Glutamatergic neuron (in vitro differentiated cells): ENCODE results near the gene GMDS. TPM values are rescaled to one million over a fixed set of nuclear protein-coding genes. Genes with fewer than 3 reads are reported as not detected.

Experiments used
- DNase-seq: peaks from one replicate; pipeline ENCODE4 v3.0.0; 2022
- H3K27ac Mint-ChIP-seq: one replicate; pipeline ENCODE4 v1.8.0; 2020; ENCODE audit warnings: mild to moderate bottlenecking, mixed read lengths, inconsistent platforms; ENCODE audit not compliant: unreplicated experiment
- H3K27me3 Mint-ChIP-seq: one replicate; pipeline ENCODE4 v1.8.0; 2020; ENCODE audit warnings: mild to moderate bottlenecking, moderate library complexity, mixed read lengths, inconsistent platforms; ENCODE audit not compliant: unreplicated experiment
- H3K36me3 Mint-ChIP-seq: one replicate; pipeline ENCODE4 v1.8.0; 2020; ENCODE audit warnings: mild to moderate bottlenecking, mixed read lengths, inconsistent platforms; ENCODE audit not compliant: unreplicated experiment
- H3K4me1 Mint-ChIP-seq: one replicate; pipeline ENCODE4 v1.8.0; 2020; ENCODE audit warnings: mild to moderate bottlenecking, low read depth, mixed read lengths, inconsistent platforms; ENCODE audit not compliant: unreplicated experiment
- H3K4me3 Mint-ChIP-seq: one replicate; pipeline ENCODE4 v1.8.0; 2020; ENCODE audit warnings: mild to moderate bottlenecking, mixed read lengths, inconsistent platforms; ENCODE audit not compliant: unreplicated experiment
- H3K9me3 Mint-ChIP-seq: one replicate; pipeline ENCODE4 v1.8.0; 2020; ENCODE audit warnings: mild to moderate bottlenecking, moderate library complexity, mixed read lengths, inconsistent platforms; ENCODE audit not compliant: unreplicated experiment
- total RNA-seq: library from RNA; stranded (reverse); fragmentation: NEBNext Ultra II Directional; extraction: Animal tissue kit (Norgen Biotek cat#: 25700); gene quantifications from one replicate; pipeline ENCODE4 v1.2.1, GENCODE V29; 2021; ENCODE audit not compliant: unreplicated experiment
- TF ChIP-seq, protein P1 (sequence below): fragments of 200-600 bp; sonication (generic); IDR thresholded peaks from one replicate; pipeline ENCODE4 v1.5.0; 2021; ENCODE audit not compliant: partially characterized antibody, unreplicated experiment

The GMDS gene
- total RNA-seq, 1 donor from 2014 or later = 8.9 TPM

DNA sequence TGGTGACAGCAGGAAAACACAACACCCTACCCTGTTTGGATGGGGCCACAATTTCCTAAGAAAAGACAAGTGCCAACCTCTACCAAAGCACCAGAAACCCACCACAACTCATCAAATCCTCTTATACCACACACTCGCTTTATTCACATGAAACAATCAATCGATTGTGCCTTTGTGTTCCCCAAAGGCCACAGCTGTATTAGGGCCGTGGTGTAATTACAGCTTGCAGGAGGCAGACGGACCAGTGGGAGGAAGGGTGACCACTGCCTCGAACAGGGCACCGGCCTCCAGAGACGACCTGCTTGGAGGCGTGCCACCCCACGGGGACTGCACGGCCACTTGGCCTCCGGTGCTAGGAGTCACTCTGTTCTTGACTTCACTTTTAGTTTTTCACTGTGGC, 371.6 kb downstream of the GMDS start:
- no peak for DNase-seq
- peaks cover 14% of the 10 kb centered on the region for H3K9me3 Mint-ChIP-seq
- TF ChIP-seq, protein P1, sequence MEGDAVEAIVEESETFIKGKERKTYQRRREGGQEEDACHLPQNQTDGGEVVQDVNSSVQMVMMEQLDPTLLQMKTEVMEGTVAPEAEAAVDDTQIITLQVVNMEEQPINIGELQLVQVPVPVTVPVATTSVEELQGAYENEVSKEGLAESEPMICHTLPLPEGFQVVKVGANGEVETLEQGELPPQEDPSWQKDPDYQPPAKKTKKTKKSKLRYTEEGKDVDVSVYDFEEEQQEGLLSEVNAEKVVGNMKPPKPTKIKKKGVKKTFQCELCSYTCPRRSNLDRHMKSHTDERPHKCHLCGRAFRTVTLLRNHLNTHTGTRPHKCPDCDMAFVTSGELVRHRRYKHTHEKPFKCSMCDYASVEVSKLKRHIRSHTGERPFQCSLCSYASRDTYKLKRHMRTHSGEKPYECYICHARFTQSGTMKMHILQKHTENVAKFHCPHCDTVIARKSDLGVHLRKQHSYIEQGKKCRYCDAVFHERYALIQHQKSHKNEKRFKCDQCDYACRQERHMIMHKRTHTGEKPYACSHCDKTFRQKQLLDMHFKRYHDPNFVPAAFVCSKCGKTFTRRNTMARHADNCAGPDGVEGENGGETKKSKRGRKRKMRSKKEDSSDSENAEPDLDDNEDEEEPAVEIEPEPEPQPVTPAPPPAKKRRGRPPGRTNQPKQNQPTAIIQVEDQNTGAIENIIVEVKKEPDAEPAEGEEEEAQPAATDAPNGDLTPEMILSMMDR = no peak
- no peak overlapping the region for H3K4me3 Mint-ChIP-seq
- H3K36me3 Mint-ChIP-seq = no peaks in the 10 kb centered on the region
- no peak overlapping the region for H3K27ac Mint-ChIP-seq
- peaks cover 10% of the 10 kb centered on the region for H3K27me3 Mint-ChIP-seq
- peaks cover 46% of the 10 kb centered on the region for H3K4me1 Mint-ChIP-seq

DNA sequence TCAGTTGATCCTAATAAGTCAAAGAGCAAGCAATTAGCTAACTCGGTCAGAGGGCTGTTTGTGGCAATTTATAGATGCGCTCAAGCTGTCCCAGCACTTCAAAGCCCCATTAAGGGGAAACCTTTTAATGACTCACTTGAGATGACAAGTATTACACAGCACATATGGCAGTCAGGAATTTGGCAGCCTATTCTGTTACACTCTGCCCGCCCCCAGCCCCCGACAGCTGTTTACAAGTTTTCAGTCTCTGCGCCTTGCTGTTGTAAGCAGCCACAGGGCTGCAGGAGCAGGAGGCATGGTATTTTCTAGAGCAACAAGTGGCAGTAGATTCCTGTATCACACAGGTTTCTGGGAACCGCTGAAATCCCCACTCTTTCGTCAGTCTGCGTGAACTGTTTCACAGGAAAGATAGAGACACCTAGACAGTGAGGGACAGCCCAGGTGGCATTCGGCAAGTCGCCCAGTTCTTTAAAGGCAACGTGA, 372.7 kb downstream of the GMDS start:
- Mint-ChIP-seq H3K27ac (peak overlapping the region; percentile 82), H3K9me3 (peaks cover 13% of the 10 kb centered on the region), H3K27me3 (peaks cover 10% of the 10 kb centered on the region), H3K36me3 (no peaks in the 10 kb centered on the region), H3K4me3 (no peak overlapping the region), H3K4me1 (peaks cover 46% of the 10 kb centered on the region)
- TF ChIP-seq, protein P1 = no peak
- peak; percentile 67 for DNase-seq

DNA sequence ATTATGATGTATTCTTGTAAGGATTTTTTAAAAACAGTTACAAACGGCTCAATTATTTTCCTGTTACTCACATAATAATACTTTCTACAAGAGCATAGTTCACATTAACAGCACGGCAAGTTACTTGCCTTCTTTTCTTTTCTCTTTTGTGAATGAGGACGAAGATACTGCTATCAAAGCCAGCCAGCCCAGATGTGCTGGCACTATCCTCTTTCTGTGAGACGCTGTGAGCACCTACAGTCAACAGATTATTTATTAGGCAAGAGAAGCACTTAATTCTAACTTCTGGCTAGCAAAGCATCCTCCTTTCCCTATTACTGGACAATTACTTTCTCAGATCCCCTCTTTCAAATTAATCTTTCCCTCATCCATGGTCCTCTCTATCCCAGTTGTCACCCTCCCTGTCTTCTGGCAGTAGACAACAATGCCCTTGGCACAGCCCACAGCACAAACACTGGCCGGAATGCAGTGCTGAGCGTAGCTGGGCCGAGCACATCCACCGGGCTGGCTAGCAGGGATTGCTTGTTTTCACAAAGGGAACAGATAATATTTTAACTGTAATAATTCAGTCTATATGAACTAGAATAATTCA, 373.6 kb downstream of the GMDS start:
- peak overlapping the region; percentile 66 for H3K4me3 Mint-ChIP-seq
- H3K36me3 Mint-ChIP-seq = no peaks in the 10 kb centered on the region
- H3K27me3 Mint-ChIP-seq = peaks cover 10% of the 10 kb centered on the region
- no peak overlapping the region for H3K27ac Mint-ChIP-seq
- no peak for DNase-seq
- TF ChIP-seq, protein P1 = no peak
- H3K4me1 Mint-ChIP-seq = peaks cover 48% of the 10 kb centered on the region
- peaks cover 13% of the 10 kb centered on the region for H3K9me3 Mint-ChIP-seq

DNA sequence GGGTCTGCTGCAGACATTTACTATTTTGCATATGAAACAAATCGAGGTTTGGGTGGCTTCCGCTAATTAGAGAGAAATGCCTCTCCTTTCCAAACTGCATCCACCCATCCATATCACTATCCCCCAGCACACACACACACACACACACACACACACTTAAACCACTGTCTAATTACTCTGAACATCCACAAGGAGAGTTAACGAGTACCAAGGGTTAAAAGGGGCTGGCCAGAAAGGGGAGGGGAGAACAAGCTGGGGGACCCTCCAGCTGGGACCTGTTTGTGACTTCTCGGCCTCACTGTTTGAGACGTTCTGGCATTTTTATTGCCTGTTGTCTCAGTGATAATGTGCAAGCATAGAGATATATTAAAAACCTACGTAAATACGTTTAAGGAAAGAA, 374.5 kb downstream of the GMDS start:
- Mint-ChIP-seq H3K36me3 (no peaks in the 10 kb centered on the region), H3K4me3 (peak overlapping the region; percentile 50), H3K4me1 (peaks cover 54% of the 10 kb centered on the region), H3K9me3 (peaks cover 11% of the 10 kb centered on the region), H3K27ac (peak overlapping the region; percentile 44), H3K27me3 (peaks cover 10% of the 10 kb centered on the region)
- DNase-seq = no peak
- TF ChIP-seq, protein P1 = no peak

DNA sequence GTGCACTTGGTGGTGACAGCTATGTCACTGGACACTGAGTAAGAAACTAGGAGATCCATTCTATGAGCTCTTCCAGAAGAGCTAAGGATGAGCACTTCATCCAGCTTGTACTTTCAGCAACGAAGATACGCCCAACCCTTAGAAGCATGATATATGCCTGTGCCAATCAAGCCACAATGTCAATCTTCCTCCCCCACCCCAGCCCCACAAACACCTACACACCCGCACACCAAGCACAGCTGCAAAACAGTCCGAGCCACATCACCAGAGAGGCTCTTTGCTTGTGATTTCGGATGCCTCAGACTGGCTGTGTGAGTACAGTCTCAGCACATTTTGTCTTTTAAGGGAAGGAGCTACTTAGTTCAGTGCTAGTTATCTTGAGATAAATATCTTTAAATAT, 375.2 kb downstream of the GMDS start:
- Mint-ChIP-seq H3K9me3 (peaks cover 11% of the 10 kb centered on the region), H3K4me1 (peaks cover 61% of the 10 kb centered on the region), H3K4me3 (no peak overlapping the region), H3K27ac (no peak overlapping the region), H3K27me3 (peaks cover 14% of the 10 kb centered on the region), H3K36me3 (no peaks in the 10 kb centered on the region)
- TF ChIP-seq, protein P1 = no peak
- DNase-seq = no peak
